ENCODE measurements around the gene LGSN. TPM values are rescaled to one million over a fixed set of nuclear protein-coding genes. Genes with fewer than 3 reads are reported as not detected.
"Not testable (repeated sequence)": the region's sequence is repeated elsewhere in the genome, so short reads cannot be mapped to it uniquely, and the experiment has no call there.

The LGSN gene
- polyA plus RNA-seq, 2 of the 4 experiments (the other 2 are of a cell fraction), result 11.2 to 39.2 TPM

- FAIRE-seq, result no peak
- CTCF ChIA-PET, result no interaction called here
- no peak for TF ChIP-seq SREBF2 (IDR thresholded peaks at IDR 0.05)
- no peak for TF ChIP-seq E2F6 (IDR thresholded peaks at IDR 0.05; ENCODE audit: borderline replicate concordance, low read depth)
- TF ChIP-seq CHD2 (IDR thresholded peaks at IDR 0.05; ENCODE audit: low read length, partially characterized antibody), result no peak
- no peak for TF ChIP-seq BHLHE40 (IDR thresholded peaks at IDR 0.05; ENCODE audit: low read depth, low read length)
- TF ChIP-seq, protein P1, sequence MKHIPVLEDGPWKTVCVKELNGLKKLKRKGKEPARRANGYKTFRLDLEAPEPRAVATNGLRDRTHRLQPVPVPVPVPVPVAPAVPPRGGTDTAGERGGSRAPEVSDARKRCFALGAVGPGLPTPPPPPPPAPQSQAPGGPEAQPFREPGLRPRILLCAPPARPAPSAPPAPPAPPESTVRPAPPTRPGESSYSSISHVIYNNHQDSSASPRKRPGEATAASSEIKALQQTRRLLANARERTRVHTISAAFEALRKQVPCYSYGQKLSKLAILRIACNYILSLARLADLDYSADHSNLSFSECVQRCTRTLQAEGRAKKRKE (CRISPR knock-in tag; IDR thresholded peaks at IDR 0.05; ENCODE audit: low read depth), result no peak
- TF ChIP-seq NFE2L2 (conservative IDR thresholded peaks at IDR 0.05; ENCODE audit: low read length), result no peak
- TF ChIP-seq FOSL2 (IDR thresholded peaks at IDR 0.05), result no peak
- TF ChIP-seq FOSL2 (CRISPR knock-in tag; IDR thresholded peaks at IDR 0.05), result no peak
- no peak for TF ChIP-seq NR3C1 (IDR thresholded peaks at IDR 0.05)
- no peak for TF ChIP-seq REST (IDR thresholded peaks at IDR 0.05)
- no peak for TF ChIP-seq HOXA7 (CRISPR knock-in tag; IDR thresholded peaks at IDR 0.05)
- TF ChIP-seq POLR2A (IDR thresholded peaks at IDR 0.05; ENCODE audit: low read length), result no peak
- TF ChIP-seq GATA3 (IDR thresholded peaks at IDR 0.05; ENCODE audit: borderline replicate concordance), result no peak
These were observed 20.6 kb upstream of the LGSN start for GRCh38 chr6:63340351-63340750.

DNA sequence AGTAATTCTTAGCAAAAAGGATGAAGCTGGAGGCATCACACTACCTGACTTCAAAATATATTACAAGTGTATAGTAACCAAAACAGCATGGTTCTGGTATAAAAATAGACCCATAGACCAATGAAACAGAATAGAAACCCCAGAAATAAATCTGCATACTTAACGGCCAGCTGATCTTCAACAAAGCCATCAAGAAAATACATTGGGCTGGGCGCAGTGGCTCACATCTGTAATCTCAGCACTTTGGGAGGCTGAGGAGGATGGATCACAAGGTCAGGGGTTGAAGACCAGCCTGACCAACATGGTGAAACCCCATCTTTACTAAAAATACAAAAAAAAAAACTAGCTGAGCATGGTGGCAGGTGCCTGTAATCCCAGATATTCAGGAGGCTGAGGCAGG lies 14.9 kb upstream of the LGSN start:
- H3K4me2 ChIP-seq; POLR2A ChIA-PET; DNase-seq (ENCODE audit: low read depth in 1 of 2, low spot score in 1 of 2); CTCF ChIA-PET; ATAC-seq; H3K27ac ChIP-seq; H3K4me3 ChIP-seq; H3K4me1 ChIP-seq; FAIRE-seq; H3K9me3 ChIP-seq: not testable (repeated sequence)
- 85% methylated on average over 2 of the region's 2 CpGs for WGBS (ENCODE audit: missing lambda C conversion rate)

More at GRCh38 chr6:63340351-63340750, 20.6 kb upstream of the LGSN start:
- Histone ChIP-seq H3K4me1 (no peaks in the 10 kb centered on the region), H3K4me2 (no peak overlapping the region), H3K4me3 (no peak overlapping the region), H3K9me3 (peaks cover 10% of the 10 kb centered on the region; the same call in 1 of the 3 replicates), H3K27ac (no peak overlapping the region)
- POLR2A ChIA-PET, result no interaction called here
- ATAC-seq, result no peak
- no peak for DNase-seq (ENCODE audit: low read depth in 1 of 2, low spot score in 1 of 2)

- TF ChIP-seq, protein P2, sequence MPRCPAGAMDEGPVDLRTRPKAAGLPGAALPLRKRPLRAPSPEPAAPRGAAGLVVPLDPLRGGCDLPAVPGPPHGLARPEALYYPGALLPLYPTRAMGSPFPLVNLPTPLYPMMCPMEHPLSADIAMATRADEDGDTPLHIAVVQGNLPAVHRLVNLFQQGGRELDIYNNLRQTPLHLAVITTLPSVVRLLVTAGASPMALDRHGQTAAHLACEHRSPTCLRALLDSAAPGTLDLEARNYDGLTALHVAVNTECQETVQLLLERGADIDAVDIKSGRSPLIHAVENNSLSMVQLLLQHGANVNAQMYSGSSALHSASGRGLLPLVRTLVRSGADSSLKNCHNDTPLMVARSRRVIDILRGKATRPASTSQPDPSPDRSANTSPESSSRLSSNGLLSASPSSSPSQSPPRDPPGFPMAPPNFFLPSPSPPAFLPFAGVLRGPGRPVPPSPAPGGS (IDR thresholded peaks at IDR 0.05), result no peak
- TF ChIP-seq RNF2 (IDR thresholded peaks at IDR 0.05; ENCODE audit: borderline replicate concordance, low read depth) (no peak), JUNB (IDR thresholded peaks at IDR 0.05) (no peak), NPAS2 (CRISPR knock-in tag; IDR thresholded peaks at IDR 0.05; ENCODE audit: borderline replicate concordance) (no peak), PHF8 (IDR thresholded peaks at IDR 0.05; ENCODE audit: borderline replicate concordance, low read depth) (no peak), TFCP2L1 (CRISPR knock-in tag; IDR thresholded peaks at IDR 0.05) (no peak), MAZ (IDR thresholded peaks at IDR 0.05; ENCODE audit: borderline replicate concordance, low read depth, low read length) (no peak), HOXA7 (CRISPR knock-in tag; IDR thresholded peaks at IDR 0.05) (no peak), MAX (IDR thresholded peaks at IDR 0.05) (no peak), NR3C1 (IDR thresholded peaks at IDR 0.05) (no peak), RCOR1 (IDR thresholded peaks at IDR 0.05; ENCODE audit: low read depth, low read length) (no peak), SREBF2 (IDR thresholded peaks at IDR 0.05) (no peak), RFX5 (IDR thresholded peaks at IDR 0.05) (no peak)
- Histone ChIP-seq H3K4me3 (no peak overlapping the region), H3K9me3 (no peaks in the 10 kb centered on the region), H3K4me1 (no peaks in the 10 kb centered on the region), H3K27ac (no peak overlapping the region), H3K4me2 (no peak overlapping the region)
- ATAC-seq, result no peak
- CTCF ChIA-PET, result interaction anchor here (0.7 kb wide), 1 partner anchor 14 kb away, joined by 3 read pairs; the partner anchor contains the start of gene LGSN
- 64% methylated on average over 2 of the region's 2 CpGs for WGBS (ENCODE audit: missing lambda C conversion rate)
- POLR2A ChIA-PET, result no interaction called here
- DNase-seq (ENCODE audit: low read depth in 1 of 2, low spot score in 1 of 2), result no peak
- FAIRE-seq, result no peak
These were observed 13.7 kb upstream of the LGSN start for GRCh38 chr6:63333440-63333839.

GRCh38 chr6:63326630-63327029 lies 6.8 kb upstream of the LGSN start:
- H3K4me3 ChIP-seq; H3K9me3 ChIP-seq; H3K4me1 ChIP-seq; ATAC-seq; POLR2A ChIA-PET; FAIRE-seq; H3K27ac ChIP-seq; DNase-seq (ENCODE audit: low read depth in 1 of 2, low spot score in 1 of 2); CTCF ChIA-PET; H3K4me2 ChIP-seq: not testable (repeated sequence)
- WGBS (ENCODE audit: missing lambda C conversion rate), result 100% methylated on average over 1 of the region's 15 CpGs
